Adipocyte (in vitro differentiated cells): ENCODE measurements around the gene FBXW7.

Experiments used
- DNase-seq: peaks from one replicate; pipeline ENCODE4 v3.0.0-alpha.2; 2015; ENCODE audit warnings: low read depth
- H3K27me3 ChIP-seq: replicated peaks from 2 replicates; pipeline ENCODE4 v1.7.0; 2013; ENCODE audit warnings: mild to moderate bottlenecking, low read length, moderate library complexity; ENCODE audit not compliant: control insufficient read depth, insufficient read depth
- H3K36me3 ChIP-seq: 2 replicates; pipeline ENCODE4 v1.7.0; 2013; ENCODE audit warnings: low read length, mild to moderate bottlenecking, moderate library complexity; ENCODE audit not compliant: control insufficient read depth, insufficient read depth, severe bottlenecking
- H3K4me1 ChIP-seq: 2 replicates; pipeline ENCODE4 v1.7.0; 2013; ENCODE audit warnings: mild to moderate bottlenecking, low read length, moderate library complexity; ENCODE audit not compliant: control insufficient read depth, insufficient read depth
- H3K4me3 ChIP-seq: 2 replicates; pipeline ENCODE4 v1.7.0; 2013; ENCODE audit warnings: mild to moderate bottlenecking, low read length, moderate library complexity
- H3K9ac ChIP-seq: 2 replicates; pipeline ENCODE4 v1.7.0; 2013; ENCODE audit warnings: mild to moderate bottlenecking, low read length, moderate library complexity
- H3K9me3 ChIP-seq: 2 replicates; pipeline ENCODE4 v1.7.0; 2013; ENCODE audit warnings: mild to moderate bottlenecking, low read length, moderate library complexity; ENCODE audit not compliant: control insufficient read depth

Gene FBXW7

GRCh38 chr4:152540941-152541340, 5.0 kb upstream of the FBXW7 start:
- DNase-seq = no peak
- no peaks in the 10 kb centered on the region for H3K36me3 ChIP-seq
- peaks cover 8% of the 10 kb centered on the region for H3K4me1 ChIP-seq
- no peaks in the 10 kb centered on the region for H3K9me3 ChIP-seq
- no peaks in the 10 kb centered on the region for H3K27me3 ChIP-seq
- no peak overlapping the region for H3K4me3 ChIP-seq
- H3K9ac ChIP-seq = no peak overlapping the region

GRCh38 chr4:152540293-152540674, 4.4 kb upstream of the FBXW7 start:
- DNase-seq = no peak
- no peak overlapping the region for H3K9ac ChIP-seq

GRCh38 chr4:152539556-152540292, 3.8 kb upstream of the FBXW7 start:
- Histone ChIP-seq H3K27me3 (no peaks in the 10 kb centered on the region), H3K9me3 (no peaks in the 10 kb centered on the region), H3K9ac (no peak overlapping the region), H3K4me1 (peaks cover 8% of the 10 kb centered on the region), H3K36me3 (no peaks in the 10 kb centered on the region), H3K4me3 (no peak overlapping the region)
- no peak for DNase-seq

More at GRCh38 chr4:152540293-152540674, 4.4 kb upstream of the FBXW7 start:
- H3K36me3 ChIP-seq = no peaks in the 10 kb centered on the region
- no peaks in the 10 kb centered on the region for H3K27me3 ChIP-seq
- no peak overlapping the region for H3K4me3 ChIP-seq
- H3K9me3 ChIP-seq = no peaks in the 10 kb centered on the region
- H3K4me1 ChIP-seq = peaks cover 8% of the 10 kb centered on the region

- H3K36me3 ChIP-seq = no peaks in the 10 kb centered on the region
- H3K9ac ChIP-seq = no peak overlapping the region
- DNase-seq = no peak
- H3K4me1 ChIP-seq = peaks cover 23% of the 10 kb centered on the region
- no peaks in the 10 kb centered on the region for H3K27me3 ChIP-seq
- no peak overlapping the region for H3K4me3 ChIP-seq
- no peaks in the 10 kb centered on the region for H3K9me3 ChIP-seq
These were observed 2.0 kb upstream of the FBXW7 start for GRCh38 chr4:152537881-152538280.

- Histone ChIP-seq H3K4me1 (peaks cover 23% of the 10 kb centered on the region), H3K36me3 (no peaks in the 10 kb centered on the region), H3K9ac (peak overlapping the region; percentile 95), H3K4me3 (peak overlapping the region; percentile 94), H3K9me3 (no peaks in the 10 kb centered on the region), H3K27me3 (no peaks in the 10 kb centered on the region)
- DNase-seq = peak; percentile 65
These were observed 772 bp upstream of the FBXW7 start for GRCh38 chr4:152536545-152537182.

GRCh38 chr4:152535360-152535902, 461 bp downstream of the FBXW7 start:
- DNase-seq = peak; percentile 46
- H3K36me3 ChIP-seq = no peaks in the 10 kb centered on the region
- peaks cover 23% of the 10 kb centered on the region for H3K4me1 ChIP-seq
- H3K9ac ChIP-seq = peak overlapping the region; percentile 95
- peak overlapping the region; percentile 94 for H3K4me3 ChIP-seq
- H3K27me3 ChIP-seq = no peaks in the 10 kb centered on the region
- H3K9me3 ChIP-seq = no peaks in the 10 kb centered on the region

- peak; percentile 72 for DNase-seq
- Histone ChIP-seq H3K27me3 (no peaks in the 10 kb centered on the region), H3K36me3 (peaks cover 2% of the 10 kb centered on the region), H3K9me3 (no peaks in the 10 kb centered on the region), H3K4me1 (peaks cover 23% of the 10 kb centered on the region), H3K4me3 (peak overlapping the region; percentile 94), H3K9ac (peak overlapping the region; percentile 95)
These were observed 1.1 kb downstream of the FBXW7 start for GRCh38 chr4:152534541-152535359.

GRCh38 chr4:152531479-152531878, 4.4 kb downstream of the FBXW7 start:
- Histone ChIP-seq H3K9me3 (no peaks in the 10 kb centered on the region), H3K9ac (no peak overlapping the region), H3K4me1 (peaks cover 15% of the 10 kb centered on the region), H3K4me3 (no peak overlapping the region), H3K27me3 (no peaks in the 10 kb centered on the region), H3K36me3 (peaks cover 2% of the 10 kb centered on the region)
- no peak for DNase-seq

- no peak for DNase-seq
- Histone ChIP-seq H3K9ac (no peak overlapping the region), H3K4me1 (peaks cover 15% of the 10 kb centered on the region), H3K4me3 (no peak overlapping the region), H3K27me3 (no peaks in the 10 kb centered on the region), H3K9me3 (no peaks in the 10 kb centered on the region), H3K36me3 (peaks cover 2% of the 10 kb centered on the region)
These were observed 5.3 kb downstream of the FBXW7 start for GRCh38 chr4:152530600-152530999.

GRCh38 chr4:152529880-152530279, 6.0 kb downstream of the FBXW7 start:
- Histone ChIP-seq H3K9ac (no peak overlapping the region), H3K4me3 (no peak overlapping the region), H3K4me1 (peaks cover 15% of the 10 kb centered on the region), H3K27me3 (no peaks in the 10 kb centered on the region), H3K9me3 (no peaks in the 10 kb centered on the region), H3K36me3 (peaks cover 2% of the 10 kb centered on the region)
- no peak for DNase-seq

GRCh38 chr4:152528060-152528459, 7.8 kb downstream of the FBXW7 start:
- Histone ChIP-seq H3K9me3 (no peaks in the 10 kb centered on the region), H3K36me3 (peaks cover 2% of the 10 kb centered on the region), H3K4me1 (peaks cover under 1% of the 10 kb centered on the region), H3K4me3 (no peak overlapping the region), H3K9ac (no peak overlapping the region), H3K27me3 (no peaks in the 10 kb centered on the region)
- DNase-seq = no peak
